H1 (cell line): ENCODE measurements around the gene NKG7. TPM values are rescaled to one million over a fixed set of nuclear protein-coding genes. Genes with fewer than 3 reads are reported as not detected.

ENCODE experiments used
- BCL11A ChIP-seq, 2 experiments: IDR thresholded peaks; one replicate each; pipeline ENCODE4 v1.6.1; 2011; ENCODE audit warnings: low read depth in 2 of 2, low read length in 2 of 2, mild to moderate bottlenecking in 2 of 2
- CEBPB ChIP-seq: IDR thresholded peaks from 2 replicates; pipeline ENCODE4 v1.6.1; 2012; ENCODE audit warnings: low read depth, low read length
- FOSL1 ChIP-seq: IDR thresholded peaks from 2 replicates; pipeline ENCODE4 v1.6.1; 2011; ENCODE audit warnings: mild to moderate bottlenecking, low read depth, low read length, moderate library complexity; ENCODE audit not compliant: insufficient read depth
- GABPA ChIP-seq: IDR thresholded peaks from 2 replicates; pipeline ENCODE4 v1.6.1; 2011; ENCODE audit warnings: mild to moderate bottlenecking, low read length, moderate library complexity, borderline replicate concordance; ENCODE audit not compliant: insufficient read depth
- JUND ChIP-seq: IDR thresholded peaks from 2 replicates; pipeline ENCODE4 v1.6.1; 2011; ENCODE audit warnings: mild to moderate bottlenecking, improper control_type of control experiment, low read length
- KDM1A ChIP-seq: fragments of 200-600, 300-600 bp; sonication (generic); IDR thresholded peaks from 2 replicates; pipeline ENCODE4 v1.7.1; 2016; ENCODE audit warnings: mild to moderate bottlenecking, low read length, borderline replicate concordance
- NRF1 ChIP-seq: IDR thresholded peaks from 2 replicates; pipeline ENCODE4 v1.6.1; 2011; ENCODE audit warnings: mild to moderate bottlenecking, low read depth, low read length, improper control_type of control experiment
- POU5F1 ChIP-seq: IDR thresholded peaks from 2 replicates; pipeline ENCODE4 v1.6.1; 2011; ENCODE audit warnings: low read depth, mild to moderate bottlenecking, low read length, moderate library complexity
- RAD21 ChIP-seq, 2 experiments: IDR thresholded peaks in 1 of 2; conservative IDR thresholded peaks in 1 of 2; 2 replicates each; pipeline ENCODE4 v1.6.1; 2011; ENCODE audit warnings: low read depth in 2 of 2, low read length in 2 of 2, improper control_type of control experiment in 1 of 2, inconsistent platforms in 1 of 2, mild to moderate bottlenecking in 1 of 2, moderate library complexity in 1 of 2
- RNF2 ChIP-seq: fragments of 200-900, 300-1000 bp; sonication (generic); IDR thresholded peaks from 2 replicates; pipeline ENCODE4 v1.7.1; 2016; ENCODE audit warnings: borderline replicate concordance, low read depth, mild to moderate bottlenecking, antibody characterized with exemption, low read length; ENCODE audit not compliant: poor library complexity, severe bottlenecking; ENCODE audit errors: missing control alignments
- SIX5 ChIP-seq: IDR thresholded peaks from 2 replicates; pipeline ENCODE4 v1.6.1; 2011; ENCODE audit warnings: mild to moderate bottlenecking, low read depth, low read length
- SP4 ChIP-seq: IDR thresholded peaks from 2 replicates; pipeline ENCODE4 v1.6.1; 2012; ENCODE audit warnings: low read length, inconsistent platforms
- TAF1 ChIP-seq: IDR thresholded peaks from 2 replicates; pipeline ENCODE4 v1.6.1; 2011; ENCODE audit warnings: mild to moderate bottlenecking, low read depth, low read length
- TEAD4 ChIP-seq: IDR thresholded peaks from 2 replicates; pipeline ENCODE4 v1.6.1; 2012; ENCODE audit warnings: low read depth, low read length, inconsistent platforms, mixed read lengths
- polyA plus RNA-seq, 7 experiments: library from polyadenylated mRNA; depleted of rRNA in 3 of 7; stranded (reverse) in 5 of 7; unstranded in 2 of 7; fragments of >200 nt in 5 of 7; fragments of 200-250 nt in 2 of 7; gene quantifications; 1 replicate in 5 of 7; 2 replicates in 1 of 7; 4 replicates in 1 of 7; pipeline versions ENCODE4 v1.2.1 to v1.2.3, GENCODE V29; 2011 to 2013; ENCODE audit warnings: missing spikeins in 2 of 7, mixed read lengths in 2 of 7
- total RNA-seq: library from RNA; stranded (reverse); fragmentation: NEBNext Ultra II Directional; extraction: Animal tissue kit (Norgen Biotek cat#: 25700); gene quantifications from 2 replicates; pipeline ENCODE4 v1.2.1, GENCODE V29; 2021
- TF ChIP-seq, protein P1 (sequence below): IDR thresholded peaks from 2 replicates; pipeline ENCODE4 v1.6.1; 2011; ENCODE audit warnings: low read depth, mild to moderate bottlenecking, low read length; ENCODE audit not compliant: insufficient read depth
- TF ChIP-seq, protein P2 (sequence below): IDR thresholded peaks from 2 replicates; pipeline ENCODE4 v1.6.1; 2012; ENCODE audit warnings: inconsistent platforms
- TF ChIP-seq, protein P3 (sequence below), 3 experiments: IDR thresholded peaks; 1 replicate in 2 of 3; 2 replicates in 1 of 3; pipeline versions ENCODE4 v1.5.1 to v1.6.1; 2011; ENCODE audit warnings: low read length in 3 of 3, mild to moderate bottlenecking in 3 of 3, inconsistent platforms in 2 of 3, low read depth in 1 of 3, moderate library complexity in 1 of 3; ENCODE audit not compliant: insufficient read depth in 1 of 3; ENCODE audit errors: control extremely low read depth in 1 of 3

The NKG7 gene
- total and polyA plus RNA-seq, 2 of the 8 experiments (the other 6 are each of a cell fraction or from before 2014, with no cell fraction given): not detected

DNA sequence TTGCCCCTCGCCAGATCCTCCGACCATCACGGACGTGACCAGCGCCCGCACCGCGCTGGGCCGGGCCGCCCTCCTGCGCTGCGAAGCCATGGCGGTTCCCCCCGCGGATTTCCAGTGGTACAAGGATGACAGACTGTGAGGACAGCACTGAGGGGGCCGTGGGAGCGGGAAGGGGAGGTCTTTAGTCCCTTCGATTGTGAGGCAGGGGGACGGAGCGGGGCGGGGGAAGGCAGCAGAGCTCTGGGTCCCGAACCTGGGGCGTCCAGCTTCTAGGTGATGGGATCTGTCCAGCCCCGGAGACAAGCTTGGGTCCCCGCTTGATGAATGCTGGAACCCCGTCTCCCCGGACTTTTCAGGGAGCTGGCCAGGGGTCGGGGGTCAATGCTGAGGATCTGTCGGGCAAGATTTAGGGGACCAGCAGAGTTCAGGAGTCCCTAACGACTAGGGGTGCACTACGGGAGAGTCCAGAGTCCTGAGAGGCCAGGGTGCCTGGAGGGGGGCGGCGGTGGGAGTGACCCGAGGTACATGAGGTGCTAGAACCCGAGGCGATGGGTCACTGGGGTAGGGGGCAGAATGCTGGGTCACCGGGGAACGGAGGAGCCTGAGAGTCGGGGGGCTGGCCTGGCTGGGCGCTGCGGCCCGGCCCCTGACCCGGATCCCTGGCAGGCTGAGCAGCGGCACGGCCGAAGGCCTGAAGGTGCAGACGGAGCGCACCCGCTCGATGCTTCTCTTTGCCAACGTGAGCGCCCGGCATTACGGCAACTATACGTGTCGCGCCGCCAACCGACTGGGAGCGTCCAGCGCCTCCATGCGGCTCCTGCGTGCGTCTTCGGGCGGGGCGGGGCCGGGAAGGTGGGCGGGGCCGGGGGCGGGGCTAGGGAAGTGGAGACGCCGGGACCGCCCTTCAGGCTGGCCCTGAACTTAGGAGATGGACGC, 45.1 kb downstream of the NKG7 start (continued):
- TF ChIP-seq SIX5 (no peak), BCL11A (IDR thresholded peaks at IDR 0.05; ENCODE audit: low read depth in 2 of 2, low read length in 2 of 2) (no peak), GABPA (no peak), TEAD4 (no peak), CEBPB (no peak), TAF1 (peak; percentile 69), POU5F1 (no peak), FOSL1 (no peak), SP4 (no peak), RAD21 (IDR thresholded peaks at IDR 0.05 in 1 of 2, conservative IDR thresholded peaks at IDR 0.05 in 1 of 2; ENCODE audit: low read depth in 2 of 2, low read length in 2 of 2) (peak in 1 of 2 experiments; percentile 44; a peak in 2 of 4 replicates), NRF1 (no peak), KDM1A (no peak), JUND (no peak), RNF2 (no peak)
- TF ChIP-seq, protein P1, sequence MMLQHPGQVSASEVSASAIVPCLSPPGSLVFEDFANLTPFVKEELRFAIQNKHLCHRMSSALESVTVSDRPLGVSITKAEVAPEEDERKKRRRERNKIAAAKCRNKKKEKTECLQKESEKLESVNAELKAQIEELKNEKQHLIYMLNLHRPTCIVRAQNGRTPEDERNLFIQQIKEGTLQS: no peak
- TF ChIP-seq, protein P2, sequence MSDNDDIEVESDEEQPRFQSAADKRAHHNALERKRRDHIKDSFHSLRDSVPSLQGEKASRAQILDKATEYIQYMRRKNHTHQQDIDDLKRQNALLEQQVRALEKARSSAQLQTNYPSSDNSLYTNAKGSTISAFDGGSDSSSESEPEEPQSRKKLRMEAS: peak; percentile 70
- TF ChIP-seq, protein P3, sequence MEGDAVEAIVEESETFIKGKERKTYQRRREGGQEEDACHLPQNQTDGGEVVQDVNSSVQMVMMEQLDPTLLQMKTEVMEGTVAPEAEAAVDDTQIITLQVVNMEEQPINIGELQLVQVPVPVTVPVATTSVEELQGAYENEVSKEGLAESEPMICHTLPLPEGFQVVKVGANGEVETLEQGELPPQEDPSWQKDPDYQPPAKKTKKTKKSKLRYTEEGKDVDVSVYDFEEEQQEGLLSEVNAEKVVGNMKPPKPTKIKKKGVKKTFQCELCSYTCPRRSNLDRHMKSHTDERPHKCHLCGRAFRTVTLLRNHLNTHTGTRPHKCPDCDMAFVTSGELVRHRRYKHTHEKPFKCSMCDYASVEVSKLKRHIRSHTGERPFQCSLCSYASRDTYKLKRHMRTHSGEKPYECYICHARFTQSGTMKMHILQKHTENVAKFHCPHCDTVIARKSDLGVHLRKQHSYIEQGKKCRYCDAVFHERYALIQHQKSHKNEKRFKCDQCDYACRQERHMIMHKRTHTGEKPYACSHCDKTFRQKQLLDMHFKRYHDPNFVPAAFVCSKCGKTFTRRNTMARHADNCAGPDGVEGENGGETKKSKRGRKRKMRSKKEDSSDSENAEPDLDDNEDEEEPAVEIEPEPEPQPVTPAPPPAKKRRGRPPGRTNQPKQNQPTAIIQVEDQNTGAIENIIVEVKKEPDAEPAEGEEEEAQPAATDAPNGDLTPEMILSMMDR (IDR thresholded peaks at IDR 0.05; ENCODE audit: control extremely low read depth in 1 of 3, insufficient read depth in 1 of 3, low read depth in 1 of 3, low read length in 3 of 3): peak in 2 of 3 experiments; percentile 32 to 59; a peak in 3 of 4 replicates
